MCF 10A (cell line): ENCODE measurements around the gene EDN1. TPM values are rescaled to one million over a fixed set of nuclear protein-coding genes. Genes with fewer than 3 reads are reported as not detected.

Experiments used
- BruUV-seq: library from RNA; stranded (reverse); fragments of 400-500 nt; replicated peaks from 2 replicates; lab custom pipeline; 2021; lab: Mats Ljungman, UMichigan
- CTCF ChIA-PET: fragments of 300-600 bp; sonication (Branson Sonifier 250); formaldehyde crosslinking; extraction: SDS; loops from one replicate; lab custom pipeline; 2021; ENCODE audit warnings: antibody characterized with exemption, inconsistent platforms; lab: Yijun Ruan, JAX
- POLR2A ChIA-PET: fragments of 300-600, 350-650 bp; sonication (Branson Sonifier 250); formaldehyde crosslinking; extraction: SDS; loops from one replicate; lab custom pipeline; 2020; ENCODE audit warnings: antibody characterized with exemption, inconsistent platforms; lab: Yijun Ruan, JAX
- DNase-seq: peaks from one replicate; pipeline ENCODE4 v3.0.0-alpha.2; 2018; ENCODE audit not compliant: unreplicated experiment
- H3K27ac Mint-ChIP-seq: one replicate; pipeline ENCODE4 v1.8.0; 2022; ENCODE audit warnings: mild to moderate bottlenecking, low read depth, mixed read lengths; ENCODE audit not compliant: unreplicated experiment
- H3K27me3 Mint-ChIP-seq: one replicate; pipeline ENCODE4 v1.8.0; 2022; ENCODE audit warnings: mixed read lengths; ENCODE audit not compliant: insufficient read depth, unreplicated experiment
- H3K36me3 Mint-ChIP-seq: one replicate; pipeline ENCODE4 v1.8.0; 2022; ENCODE audit warnings: mild to moderate bottlenecking, moderate library complexity, mixed read lengths; ENCODE audit not compliant: insufficient read depth, unreplicated experiment
- H3K4me1 Mint-ChIP-seq: one replicate; pipeline ENCODE4 v1.8.0; 2022; ENCODE audit warnings: mixed read lengths; ENCODE audit not compliant: insufficient read depth, unreplicated experiment
- H3K4me3 Mint-ChIP-seq: one replicate; pipeline ENCODE4 v1.8.0; 2022; ENCODE audit warnings: mild to moderate bottlenecking, moderate library complexity, mixed read lengths; ENCODE audit not compliant: unreplicated experiment
- H3K9me3 Mint-ChIP-seq: one replicate; pipeline ENCODE4 v1.8.0; 2022; ENCODE audit warnings: mixed read lengths; ENCODE audit not compliant: unreplicated experiment
- CTCF ChIP-seq: fragments of 200-600 bp; IDR thresholded peaks from one replicate; pipeline ENCODE4 v1.8.0; 2022; ENCODE audit warnings: antibody characterized with exemption, mild to moderate bottlenecking; ENCODE audit not compliant: unreplicated experiment
- intact Hi-C: fragments of 100-400 bp; cut with micrococcal nuclease; formaldehyde crosslinking; loops from 2 replicates; pipeline ENCODE4 v1.14.1; 2022
- total RNA-seq: library from RNA; stranded (reverse); gene quantifications from 2 replicates; pipeline ENCODE4 v1.2.3, GENCODE V29; 2022

Gene EDN1
- total RNA-seq, 1 experiment from 2014 or later: 2.7 TPM

DNA sequence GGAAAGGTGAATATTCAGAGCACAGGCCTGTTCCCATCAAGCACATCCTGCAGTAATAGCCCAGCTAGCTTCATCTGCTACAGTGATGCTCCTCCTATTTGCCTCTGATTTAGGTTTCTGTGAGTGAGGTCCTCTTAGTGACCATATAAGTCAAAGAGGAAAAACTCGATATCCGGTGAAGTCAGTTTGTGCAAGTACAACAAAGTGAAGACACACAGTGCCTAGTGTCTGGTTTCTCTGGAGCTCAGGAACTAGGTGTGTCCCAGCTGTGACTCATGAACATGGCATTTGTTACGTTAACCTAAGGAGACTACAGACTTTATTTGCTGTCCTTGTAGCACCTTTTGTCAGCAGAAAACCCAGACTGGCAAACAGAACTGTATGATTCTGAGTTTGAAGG, 33.9 kb downstream of the EDN1 start:
- Mint-ChIP-seq H3K9me3 (no peaks in the 10 kb centered on the region), H3K27me3 (no peaks in the 10 kb centered on the region), H3K36me3 (no peaks in the 10 kb centered on the region), H3K4me1 (peaks cover 35% of the 10 kb centered on the region), H3K4me3 (peak overlapping the region; percentile 16), H3K27ac (peak overlapping the region; percentile 98)
- intact Hi-C loops: loop anchor here (1.0 kb wide), 1 partner anchor 10 kb away; no protein-coding TSS in a partner anchor
- no peak for TF ChIP-seq CTCF
- DNase-seq: peak; percentile 99
- ChIA-PET POLR2A (interaction anchor here (0.6 to 13.7 kb wide), 19 partner anchors 9 to 279 kb away, joined by 3 to 252 read pairs (median 5); partner anchors contain the start of gene EDN1), CTCF (interaction anchor here (0.6 to 4.4 kb wide), 6 partner anchors 8 to 278 kb away, joined by 3 to 28 read pairs (median 4); partner anchors contain the start of gene EDN1)
- no TSS peak for BruUV-seq

GRCh38 chr6:12324748-12325147, 34.6 kb downstream of the EDN1 start:
- BruUV-seq: TSS peak; percentile 95
- intact Hi-C loops: loop anchor here (1.0 kb wide), 1 partner anchor 10 kb away; no protein-coding TSS in a partner anchor
- ChIA-PET POLR2A (interaction anchor here (0.6 to 13.7 kb wide), 18 partner anchors 12 to 278 kb away, joined by 3 to 252 read pairs (median 5); partner anchors contain the start of gene EDN1), CTCF (interaction anchor here (0.6 to 4.4 kb wide), 7 partner anchors 9 to 277 kb away, joined by 3 to 28 read pairs (median 3); partner anchors contain the start of gene EDN1)
- DNase-seq: no peak
- Mint-ChIP-seq H3K4me3 (no peak overlapping the region), H3K27me3 (no peaks in the 10 kb centered on the region), H3K9me3 (no peaks in the 10 kb centered on the region), H3K27ac (peak overlapping the region; percentile 98), H3K36me3 (no peaks in the 10 kb centered on the region), H3K4me1 (peaks cover 39% of the 10 kb centered on the region)
- TF ChIP-seq CTCF: no peak

DNA sequence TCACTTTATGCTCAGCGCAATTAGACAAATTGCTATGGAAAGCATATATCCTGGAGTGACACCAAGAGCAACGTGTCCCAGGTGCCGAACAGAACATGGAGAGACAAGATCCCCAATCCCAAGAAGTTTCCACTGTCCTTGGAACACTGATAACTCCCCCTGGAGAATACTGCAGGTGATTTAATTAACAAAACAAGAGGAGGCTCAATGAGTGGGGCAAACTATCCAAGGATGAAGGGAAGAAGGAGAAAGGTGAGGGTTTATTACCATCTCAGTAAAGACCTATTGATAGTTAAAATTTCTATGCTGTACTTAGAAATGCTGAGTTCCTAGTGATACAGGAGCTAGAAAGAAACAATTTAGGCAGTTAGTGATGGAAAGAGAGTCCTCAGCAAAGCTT, 35.7 kb downstream of the EDN1 start:
- ChIA-PET POLR2A (interaction anchor here (0.8 to 13.7 kb wide), 5 partner anchors 13 to 157 kb away, joined by 3 to 252 read pairs (median 89); partner anchors contain the start of gene EDN1), CTCF (interaction anchor here (1.0 to 4.4 kb wide), 3 partner anchors 12 to 35 kb away, joined by 4 to 28 read pairs (median 4); partner anchors contain the start of gene EDN1)
- no peak for DNase-seq
- peaks cover 44% of the 10 kb centered on the region for H3K4me1 Mint-ChIP-seq
- TF ChIP-seq CTCF: no peak
- peaks cover 4% of the 10 kb centered on the region for H3K36me3 Mint-ChIP-seq
- no TSS peak for BruUV-seq
- no peaks in the 10 kb centered on the region for H3K27me3 Mint-ChIP-seq
- intact Hi-C loops: no loop called here
- H3K27ac Mint-ChIP-seq: peak overlapping the region; percentile 98
- H3K9me3 Mint-ChIP-seq: no peaks in the 10 kb centered on the region
- H3K4me3 Mint-ChIP-seq: no peak overlapping the region

GRCh38 chr6:12327391-12327790, 37.2 kb downstream of the EDN1 start:
- intact Hi-C loops: no loop called here
- DNase-seq: peak; percentile 43
- POLR2A ChIA-PET: interaction anchor here (0.6 to 13.7 kb wide), 6 partner anchors 15 to 995 kb away, joined by 3 to 252 read pairs (median 46); partner anchors contain the start of gene EDN1
- no TSS peak for BruUV-seq
- peaks cover 46% of the 10 kb centered on the region for H3K4me1 Mint-ChIP-seq
- H3K27me3 Mint-ChIP-seq: no peaks in the 10 kb centered on the region
- H3K27ac Mint-ChIP-seq: peak overlapping the region; percentile 97
- H3K4me3 Mint-ChIP-seq: no peak overlapping the region
- no peaks in the 10 kb centered on the region for H3K9me3 Mint-ChIP-seq
- CTCF ChIA-PET: interaction anchor here (0.9 to 4.4 kb wide), 8 partner anchors 12 to 278 kb away, joined by 3 to 28 read pairs (median 6); partner anchors contain the start of gene EDN1
- H3K36me3 Mint-ChIP-seq: peaks cover 11% of the 10 kb centered on the region
- TF ChIP-seq CTCF: no peak
